ENCODE results near the gene DNAH2.

DNAH2 gene

DNA sequence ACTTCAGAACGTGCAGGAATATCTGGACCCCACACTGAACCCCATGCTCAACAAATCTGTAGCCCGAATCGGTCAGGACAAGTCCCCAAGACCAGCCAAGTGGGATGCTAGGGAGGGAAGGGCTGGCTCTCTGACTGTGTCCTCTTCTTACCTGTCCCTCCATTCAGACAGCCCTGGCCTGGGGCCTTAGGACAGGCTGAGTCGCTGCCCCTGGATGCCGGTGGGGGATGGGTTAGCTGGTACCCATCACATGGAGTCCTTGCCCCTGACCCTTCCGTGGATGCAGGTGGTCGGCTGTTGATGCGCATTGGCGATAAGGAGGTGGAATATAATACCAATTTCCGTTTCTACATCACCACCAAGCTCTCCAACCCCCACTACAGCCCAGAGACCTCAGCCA is 100.5 kb downstream of the DNAH2 start:
- no peak for DNase-seq (ENCODE audit: low read depth)
- TF ChIP-seq, protein P1, sequence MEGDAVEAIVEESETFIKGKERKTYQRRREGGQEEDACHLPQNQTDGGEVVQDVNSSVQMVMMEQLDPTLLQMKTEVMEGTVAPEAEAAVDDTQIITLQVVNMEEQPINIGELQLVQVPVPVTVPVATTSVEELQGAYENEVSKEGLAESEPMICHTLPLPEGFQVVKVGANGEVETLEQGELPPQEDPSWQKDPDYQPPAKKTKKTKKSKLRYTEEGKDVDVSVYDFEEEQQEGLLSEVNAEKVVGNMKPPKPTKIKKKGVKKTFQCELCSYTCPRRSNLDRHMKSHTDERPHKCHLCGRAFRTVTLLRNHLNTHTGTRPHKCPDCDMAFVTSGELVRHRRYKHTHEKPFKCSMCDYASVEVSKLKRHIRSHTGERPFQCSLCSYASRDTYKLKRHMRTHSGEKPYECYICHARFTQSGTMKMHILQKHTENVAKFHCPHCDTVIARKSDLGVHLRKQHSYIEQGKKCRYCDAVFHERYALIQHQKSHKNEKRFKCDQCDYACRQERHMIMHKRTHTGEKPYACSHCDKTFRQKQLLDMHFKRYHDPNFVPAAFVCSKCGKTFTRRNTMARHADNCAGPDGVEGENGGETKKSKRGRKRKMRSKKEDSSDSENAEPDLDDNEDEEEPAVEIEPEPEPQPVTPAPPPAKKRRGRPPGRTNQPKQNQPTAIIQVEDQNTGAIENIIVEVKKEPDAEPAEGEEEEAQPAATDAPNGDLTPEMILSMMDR (conservative IDR thresholded peaks at IDR 0.05; ENCODE audit: low read depth, low read length): no peak
- H3K4me3 ChIP-seq (ENCODE audit: low read length): no peak overlapping the region

DNA sequence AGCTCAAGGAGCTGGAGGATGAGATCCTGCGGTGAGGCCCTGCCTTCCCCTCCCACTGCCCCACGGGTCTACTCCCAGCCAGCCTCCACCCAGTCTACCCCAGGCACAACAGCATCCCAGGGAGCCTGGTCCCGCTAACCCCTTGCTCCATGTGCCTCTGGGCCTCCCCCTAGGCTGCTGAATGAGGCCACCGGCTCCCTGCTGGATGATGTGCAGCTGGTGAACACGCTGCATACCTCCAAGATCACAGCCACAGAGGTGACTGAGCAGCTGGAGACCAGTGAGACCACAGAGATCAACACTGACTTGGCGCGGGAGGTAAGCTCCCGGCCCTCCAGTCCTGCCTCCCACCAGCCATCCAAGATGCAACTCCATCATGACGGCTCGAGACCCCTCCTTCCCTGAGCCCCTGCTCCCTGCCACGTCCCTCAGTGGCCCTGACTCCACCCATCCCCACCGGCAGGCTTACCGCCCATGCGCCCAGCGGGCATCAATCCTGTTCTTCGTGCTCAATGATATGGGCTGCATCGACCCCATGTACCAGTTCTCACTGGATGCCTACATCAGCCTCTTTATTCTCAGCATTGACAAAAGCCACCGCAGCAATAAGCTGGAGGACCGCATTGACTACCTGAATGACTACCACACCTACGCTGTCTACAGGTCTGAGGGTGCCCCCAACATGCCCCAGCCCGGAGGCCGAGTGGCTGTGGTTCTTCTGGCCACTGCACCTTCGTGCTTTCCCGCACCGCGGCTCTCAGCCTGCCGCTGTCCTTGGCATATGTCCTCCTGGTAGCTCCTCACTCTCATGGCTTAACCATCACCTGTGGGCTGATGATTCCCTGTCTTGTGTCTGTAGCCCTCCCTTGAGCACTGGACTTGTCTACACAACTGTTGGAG is 101.5 kb downstream of the DNAH2 start:
- H3K4me3 ChIP-seq (ENCODE audit: low read length): no peak overlapping the region
- TF ChIP-seq, protein P1 (conservative IDR thresholded peaks at IDR 0.05; ENCODE audit: low read depth, low read length): no peak
- DNase-seq (ENCODE audit: low read depth): no peak

DNA sequence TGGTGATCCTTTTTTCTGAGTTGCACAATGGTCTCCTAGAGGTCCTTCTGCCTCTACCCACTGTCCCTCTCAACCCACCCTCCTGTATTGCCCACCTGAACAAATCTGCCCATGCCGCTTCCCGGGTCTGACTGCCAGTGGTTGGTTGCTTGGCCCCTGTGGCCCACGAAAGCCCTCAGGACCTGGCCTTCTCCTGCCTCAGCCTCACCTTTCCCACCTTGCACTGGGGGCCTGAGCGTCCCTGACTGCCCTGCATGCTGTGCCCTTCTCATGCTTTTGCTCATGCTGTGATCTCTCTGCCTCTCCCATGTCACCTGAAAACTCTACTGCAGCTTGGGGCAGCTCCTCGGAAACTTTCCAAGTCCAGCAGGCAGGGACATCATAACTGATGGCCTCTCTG is 102.7 kb downstream of the DNAH2 start:
- H3K4me3 ChIP-seq (ENCODE audit: low read length): no peak overlapping the region
- no peak for DNase-seq (ENCODE audit: low read depth)
- TF ChIP-seq, protein P1 (conservative IDR thresholded peaks at IDR 0.05; ENCODE audit: low read depth, low read length): no peak

DNA sequence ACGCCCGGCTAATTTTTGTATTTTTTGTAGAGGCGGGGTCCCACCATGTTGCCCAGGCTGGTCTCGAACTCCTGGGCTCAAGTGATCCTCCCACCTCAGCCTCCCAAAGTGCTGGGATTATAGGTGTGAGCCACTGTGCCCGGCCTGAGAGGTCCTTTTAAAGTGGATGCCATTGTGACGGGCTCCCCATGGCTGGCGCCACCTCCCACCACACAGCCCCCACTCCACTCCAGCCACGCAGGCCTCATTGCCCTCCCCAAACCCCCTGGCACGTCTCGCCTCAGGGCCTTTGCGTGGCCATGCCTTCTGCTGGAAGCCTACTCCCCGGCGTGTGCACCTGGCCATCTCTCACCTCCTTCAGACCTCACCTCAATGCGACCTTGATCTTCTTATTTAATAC is 104.6 kb downstream of the DNAH2 start:
- DNase-seq (ENCODE audit: low read depth): no peak
- TF ChIP-seq, protein P1 (conservative IDR thresholded peaks at IDR 0.05; ENCODE audit: low read depth, low read length): no peak
- H3K4me3 ChIP-seq (ENCODE audit: low read length): no peak overlapping the region

DNA sequence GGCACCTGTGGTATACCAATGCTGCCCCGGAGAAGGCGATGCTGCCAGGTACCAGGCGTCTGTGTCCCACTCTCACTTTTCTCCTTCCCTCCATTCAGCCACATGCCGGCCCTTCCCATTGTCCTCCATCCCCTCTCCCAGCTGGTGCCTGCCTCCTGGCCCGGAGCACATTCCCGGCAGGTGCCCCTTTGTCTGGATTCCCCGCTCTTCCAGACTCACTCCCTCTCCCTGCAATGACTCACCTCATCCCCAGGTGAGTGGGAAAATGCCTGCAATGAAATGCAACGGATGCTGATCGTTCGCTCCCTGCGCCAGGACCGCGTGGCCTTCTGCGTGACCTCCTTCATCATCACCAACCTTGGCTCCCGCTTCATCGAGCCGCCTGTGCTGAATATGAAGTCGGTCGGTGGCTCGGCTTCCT is 106.0 kb downstream of the DNAH2 start:
- no peak overlapping the region for H3K4me3 ChIP-seq (ENCODE audit: low read length)
- TF ChIP-seq, protein P1 (conservative IDR thresholded peaks at IDR 0.05; ENCODE audit: low read depth, low read length): no peak
- no peak for DNase-seq (ENCODE audit: low read depth)

DNA sequence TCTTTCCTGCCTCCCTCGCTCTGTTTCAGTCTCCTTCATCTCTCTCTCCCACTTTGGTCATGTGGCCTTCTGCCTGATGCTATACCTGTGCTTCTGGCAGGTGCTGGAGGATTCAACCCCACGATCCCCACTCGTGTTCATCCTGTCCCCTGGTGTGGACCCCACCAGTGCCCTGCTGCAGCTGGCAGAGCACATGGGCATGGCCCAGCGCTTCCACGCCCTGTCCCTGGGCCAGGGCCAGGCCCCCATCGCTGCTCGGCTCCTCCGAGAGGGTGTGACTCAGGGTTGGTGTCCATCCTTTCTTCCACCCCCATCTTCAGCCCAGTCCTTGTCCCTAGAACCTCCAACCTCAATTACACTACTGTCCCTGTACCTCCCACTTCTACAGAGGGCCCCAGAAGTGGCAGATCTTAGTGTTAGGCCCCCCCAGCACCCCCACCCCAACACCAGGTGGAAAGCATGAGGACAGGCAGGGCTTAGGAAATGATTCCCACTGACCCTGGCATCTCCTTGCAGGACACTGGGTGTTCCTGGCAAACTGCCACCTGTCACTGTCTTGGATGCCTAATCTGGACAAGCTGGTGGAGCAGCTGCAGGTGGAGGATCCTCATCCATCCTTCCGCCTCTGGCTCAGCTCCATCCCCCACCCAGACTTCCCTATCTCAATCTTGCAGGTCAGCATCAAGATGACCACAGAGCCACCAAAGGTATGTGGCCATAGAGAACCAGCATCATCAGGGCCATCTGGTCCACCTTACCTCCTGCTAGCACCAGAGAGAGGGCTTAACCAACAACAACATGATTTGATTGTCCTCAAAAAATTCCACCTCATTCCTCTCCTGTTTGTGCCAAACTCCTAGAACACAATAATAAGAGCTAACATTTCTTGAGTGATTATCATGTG is 106.7 kb downstream of the DNAH2 start:
- no peak overlapping the region for H3K4me3 ChIP-seq (ENCODE audit: low read length)
- TF ChIP-seq, protein P1 (conservative IDR thresholded peaks at IDR 0.05; ENCODE audit: low read depth, low read length): no peak

More for the DNA sequence above, 106.7 kb downstream of the DNAH2 start:
- no peak for DNase-seq (ENCODE audit: low read depth)

All from retinal pigment epithelial cell (primary cell).